ENCODE data around the gene QSOX2. TPM values are rescaled to one million over a fixed set of nuclear protein-coding genes. Genes with fewer than 3 reads are reported as not detected.

QSOX2 gene
- total RNA-seq, 2 experiments from 2014 or later, result 14.4 TPM

- Mint-ChIP-seq H3K27ac (no peak overlapping the region), H3K4me3 (no peak overlapping the region), H3K4me1 (ENCODE audit: low read depth) (no peaks in the 10 kb centered on the region), H3K27me3 (no peaks in the 10 kb centered on the region), H3K36me3 (ENCODE audit: low read depth) (no peaks in the 10 kb centered on the region), H3K9me3 (no peaks in the 10 kb centered on the region)
- Histone ChIP-seq H3K9me3 (ENCODE audit: control insufficient read depth in 1 of 2, insufficient read depth in 1 of 2, low read length in 2 of 2) (peaks cover 0 to 16% of the 10 kb centered on the region in 2 experiments), H3K36me3 (ENCODE audit: insufficient read depth, low read length) (no peaks in the 10 kb centered on the region), H3K27me3 (ENCODE audit: control insufficient read depth in 1 of 2, insufficient read depth in 2 of 2, low read length in 2 of 2) (no peaks in the 10 kb centered on the region), H3K4me3 (ENCODE audit: low read length) (no peak overlapping the region), H3K27ac (ENCODE audit: low read depth in 1 of 2, low read length in 2 of 2) (no peak overlapping the region), H3K4me1 (ENCODE audit: insufficient read depth, low read length) (no peaks in the 10 kb centered on the region)
- CTCF ChIA-PET, result no interaction called here
- POLR2A ChIA-PET, result no interaction called here
- no peak for TF ChIP-seq CTCF (IDR thresholded peaks at IDR 0.05)
- DNase-seq (no peak), ATAC-seq (ENCODE audit: poor library complexity) (no peak)
- intact Hi-C loops (cut with DNase I, micrococcal nuclease), result no loop called here
Measured at GRCh38 chr9:136291306-136292025, 45.9 kb upstream of the QSOX2 start.

DNA sequence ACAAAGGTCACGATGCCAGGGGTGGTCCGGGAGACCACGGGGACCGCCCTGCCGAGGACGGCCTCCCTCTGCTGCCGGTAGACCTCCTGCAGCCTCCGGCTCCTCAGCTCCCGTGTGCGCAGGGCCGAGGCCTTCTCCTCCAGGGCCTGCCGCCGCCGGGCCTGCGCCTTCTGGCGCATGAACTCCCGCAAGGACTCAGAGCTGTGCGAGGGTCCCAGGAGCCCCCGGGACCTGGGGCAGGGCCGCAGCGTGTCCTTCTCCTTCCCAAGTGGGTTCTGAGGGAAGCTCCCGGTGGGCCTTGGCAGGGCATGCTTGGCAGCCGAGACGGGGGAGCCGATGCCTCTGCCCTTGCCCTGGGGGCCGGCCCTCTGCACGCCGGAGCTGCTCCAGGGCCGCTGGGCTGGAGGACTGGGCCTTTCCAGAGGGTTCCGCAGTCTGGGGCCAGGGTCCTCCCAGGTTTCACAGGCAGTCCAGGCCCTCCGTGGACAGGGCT, 44.9 kb upstream of the QSOX2 start:
- no peaks in the 10 kb centered on the region for H3K36me3 ChIP-seq (ENCODE audit: insufficient read depth, low read length)
- intact Hi-C loops (cut with DNase I, micrococcal nuclease), result no loop called here
- H3K9me3 ChIP-seq (ENCODE audit: control insufficient read depth in 1 of 2, insufficient read depth in 1 of 2, low read length in 2 of 2), result peaks cover 0 to 16% of the 10 kb centered on the region in 2 experiments
- H3K27ac Mint-ChIP-seq, result no peak overlapping the region
- no peaks in the 10 kb centered on the region for H3K9me3 Mint-ChIP-seq
- no peak overlapping the region for H3K4me3 ChIP-seq (ENCODE audit: low read length)
- H3K27me3 Mint-ChIP-seq, result no peaks in the 10 kb centered on the region
- ChIA-PET POLR2A (no interaction called here), CTCF (no interaction called here)
- no peaks in the 10 kb centered on the region for H3K36me3 Mint-ChIP-seq (ENCODE audit: low read depth)
- no peak for DNase-seq
- no peak overlapping the region for H3K4me3 Mint-ChIP-seq
- H3K27ac ChIP-seq (ENCODE audit: low read depth in 1 of 2, low read length in 2 of 2), result no peak overlapping the region
- no peak for TF ChIP-seq CTCF (IDR thresholded peaks at IDR 0.05)
- no peaks in the 10 kb centered on the region for H3K4me1 Mint-ChIP-seq (ENCODE audit: low read depth)
- H3K27me3 ChIP-seq (ENCODE audit: control insufficient read depth in 1 of 2, insufficient read depth in 2 of 2, low read length in 2 of 2), result no peaks in the 10 kb centered on the region
- no peaks in the 10 kb centered on the region for H3K4me1 ChIP-seq (ENCODE audit: insufficient read depth, low read length)
- no peak for ATAC-seq (ENCODE audit: poor library complexity)

GRCh38 chr9:136289651-136290507, 44.3 kb upstream of the QSOX2 start:
- H3K4me1 ChIP-seq (ENCODE audit: insufficient read depth, low read length), result no peaks in the 10 kb centered on the region
- no peaks in the 10 kb centered on the region for H3K9me3 Mint-ChIP-seq
- DNase-seq (no peak), ATAC-seq (ENCODE audit: poor library complexity) (no peak)
- no peaks in the 10 kb centered on the region for H3K27me3 ChIP-seq (ENCODE audit: control insufficient read depth in 1 of 2, insufficient read depth in 2 of 2, low read length in 2 of 2)
- intact Hi-C loops (cut with DNase I, micrococcal nuclease), result loop anchor here in 1 of 2 experiments (10.0 kb wide), 1 partner anchor 685 kb away; no protein-coding TSS in a partner anchor
- no peaks in the 10 kb centered on the region for H3K36me3 ChIP-seq (ENCODE audit: insufficient read depth, low read length)
- CTCF ChIA-PET, result no interaction called here
- no peaks in the 10 kb centered on the region for H3K4me1 Mint-ChIP-seq (ENCODE audit: low read depth)
- no peak overlapping the region for H3K4me3 ChIP-seq (ENCODE audit: low read length)
- H3K36me3 Mint-ChIP-seq (ENCODE audit: low read depth), result no peaks in the 10 kb centered on the region
- no peak for TF ChIP-seq CTCF (IDR thresholded peaks at IDR 0.05)
- peaks cover 0 to 16% of the 10 kb centered on the region in 2 experiments for H3K9me3 ChIP-seq (ENCODE audit: control insufficient read depth in 1 of 2, insufficient read depth in 1 of 2, low read length in 2 of 2)
- H3K27ac Mint-ChIP-seq, result no peak overlapping the region
- no peak overlapping the region for H3K4me3 Mint-ChIP-seq
- POLR2A ChIA-PET, result no interaction called here
- no peak overlapping the region for H3K27ac ChIP-seq (ENCODE audit: low read depth in 1 of 2, low read length in 2 of 2)
- no peaks in the 10 kb centered on the region for H3K27me3 Mint-ChIP-seq
